Measurements from ENCODE around the gene RTEL1.

GRCh38 chr20:63690003-63690897 lies 32.1 kb downstream of the RTEL1 start:
- TF ChIP-seq EZH2 (IDR thresholded peaks at IDR 0.05; ENCODE audit: borderline replicate concordance, low read length) (no peak), CTCF (conservative IDR thresholded peaks at IDR 0.05 in 1 of 2, IDR thresholded peaks at IDR 0.05 in 1 of 2; ENCODE audit: extremely low read depth in 1 of 2, insufficient read depth in 1 of 2, low read depth in 1 of 2, low read length in 2 of 2) (no peak)
